Epithelial cell of proximal tubule (primary cell): Measurements from ENCODE around the gene SHLD1. TPM values are rescaled to one million over a fixed set of nuclear protein-coding genes. Genes with fewer than 3 reads are reported as not detected.

Source experiments
- DNase-seq: peaks from one replicate; pipeline ENCODE4 v3.0.0-alpha.2; 2011; ENCODE audit warnings: low read depth
- H3K4me3 ChIP-seq: 2 replicates; pipeline ENCODE4 v1.5.1; 2011; ENCODE audit warnings: low read depth, mild to moderate bottlenecking, low read length
- total RNA-seq: library from RNA; depleted of rRNA; stranded (reverse); fragments of >200 nt; gene quantifications from 2 replicates; pipeline ENCODE4 v1.2.3, GENCODE V29; 2015
- TF ChIP-seq, protein P1 (sequence below): conservative IDR thresholded peaks from 2 replicates; pipeline ENCODE4 v1.5.1; 2012; ENCODE audit warnings: low read depth, mild to moderate bottlenecking, low read length

The SHLD1 gene
- total RNA-seq, 1 donor from 2014 or later, result 1.3 TPM

DNA sequence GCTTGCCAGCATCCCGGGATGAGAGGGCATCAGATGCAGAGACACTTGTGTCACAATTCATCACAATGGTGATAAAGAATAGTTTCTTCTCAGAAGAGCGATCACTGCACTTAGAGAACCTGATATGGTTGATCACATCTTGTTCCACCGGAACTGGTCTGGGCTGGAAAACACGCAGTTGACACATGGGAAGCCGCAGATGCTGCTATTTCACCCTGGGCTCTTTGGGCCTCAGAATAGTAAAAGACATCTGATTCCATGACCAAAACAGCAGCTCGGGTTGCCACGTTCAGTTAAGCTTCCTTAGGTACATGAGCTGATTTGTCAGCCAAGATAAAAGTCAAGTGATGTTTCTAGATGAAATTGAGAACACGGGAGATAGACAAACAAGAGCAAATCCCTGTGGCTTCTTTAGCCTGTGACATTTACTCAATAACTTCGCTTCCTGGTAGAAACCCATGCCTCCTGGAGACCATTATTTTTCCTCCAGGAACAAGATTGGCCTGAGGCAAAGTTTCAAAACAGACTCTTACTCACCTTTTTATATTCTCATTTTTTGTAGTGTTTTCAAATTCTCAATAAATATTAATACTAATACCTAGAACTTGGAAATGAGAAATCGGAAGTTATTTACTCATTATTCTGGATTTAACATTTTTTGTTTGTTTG lies 140.7 kb downstream of the SHLD1 start:
- no peak for DNase-seq
- TF ChIP-seq, protein P1, sequence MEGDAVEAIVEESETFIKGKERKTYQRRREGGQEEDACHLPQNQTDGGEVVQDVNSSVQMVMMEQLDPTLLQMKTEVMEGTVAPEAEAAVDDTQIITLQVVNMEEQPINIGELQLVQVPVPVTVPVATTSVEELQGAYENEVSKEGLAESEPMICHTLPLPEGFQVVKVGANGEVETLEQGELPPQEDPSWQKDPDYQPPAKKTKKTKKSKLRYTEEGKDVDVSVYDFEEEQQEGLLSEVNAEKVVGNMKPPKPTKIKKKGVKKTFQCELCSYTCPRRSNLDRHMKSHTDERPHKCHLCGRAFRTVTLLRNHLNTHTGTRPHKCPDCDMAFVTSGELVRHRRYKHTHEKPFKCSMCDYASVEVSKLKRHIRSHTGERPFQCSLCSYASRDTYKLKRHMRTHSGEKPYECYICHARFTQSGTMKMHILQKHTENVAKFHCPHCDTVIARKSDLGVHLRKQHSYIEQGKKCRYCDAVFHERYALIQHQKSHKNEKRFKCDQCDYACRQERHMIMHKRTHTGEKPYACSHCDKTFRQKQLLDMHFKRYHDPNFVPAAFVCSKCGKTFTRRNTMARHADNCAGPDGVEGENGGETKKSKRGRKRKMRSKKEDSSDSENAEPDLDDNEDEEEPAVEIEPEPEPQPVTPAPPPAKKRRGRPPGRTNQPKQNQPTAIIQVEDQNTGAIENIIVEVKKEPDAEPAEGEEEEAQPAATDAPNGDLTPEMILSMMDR, result no peak

DNA sequence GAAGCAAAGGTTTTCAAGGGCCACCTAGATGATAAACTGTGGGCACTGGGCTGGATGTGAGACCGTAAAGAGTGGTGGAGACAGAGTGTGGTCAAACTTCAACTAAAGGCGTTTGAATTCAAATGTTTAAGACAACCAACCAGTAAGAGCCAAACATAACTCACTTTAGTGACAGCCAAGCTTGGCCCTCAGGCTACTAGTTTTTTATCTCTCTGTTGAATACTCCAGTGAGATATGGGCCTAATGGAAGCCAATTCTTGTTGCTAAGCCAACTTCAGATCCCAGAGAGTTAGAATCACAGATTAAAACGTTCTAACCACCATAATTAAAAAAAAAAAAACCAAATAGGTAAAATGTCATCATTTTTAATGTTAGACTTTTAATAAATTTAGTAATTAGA lies 142.9 kb downstream of the SHLD1 start:
- no peak for DNase-seq
- TF ChIP-seq, protein P1, result no peak

More for the DNA sequence above, 140.7 kb downstream of the SHLD1 start:
- no peak overlapping the region for H3K4me3 ChIP-seq

DNA sequence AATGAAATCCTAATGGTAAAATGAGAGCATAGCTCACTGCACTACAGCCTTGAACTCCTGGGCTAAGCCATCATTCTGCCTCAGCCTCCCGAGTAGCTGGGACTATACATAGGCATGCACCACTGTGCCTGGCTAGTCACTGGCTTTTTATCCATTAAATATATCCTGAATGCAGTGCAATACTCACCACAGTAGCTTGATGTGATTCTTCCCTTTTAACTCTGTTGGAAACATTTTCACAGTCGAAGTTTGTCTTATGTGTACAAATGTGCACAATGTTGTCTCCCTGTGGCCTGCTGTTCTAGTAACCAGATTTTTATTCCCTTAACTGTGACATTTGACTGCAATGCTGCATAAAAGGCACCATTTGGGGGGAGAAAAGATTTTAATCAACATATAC lies 143.4 kb downstream of the SHLD1 start:
- H3K4me3 ChIP-seq, result no peak overlapping the region
- TF ChIP-seq, protein P1, result no peak
- no peak for DNase-seq

More for the DNA sequence above, 142.9 kb downstream of the SHLD1 start:
- H3K4me3 ChIP-seq, result no peak overlapping the region

DNA sequence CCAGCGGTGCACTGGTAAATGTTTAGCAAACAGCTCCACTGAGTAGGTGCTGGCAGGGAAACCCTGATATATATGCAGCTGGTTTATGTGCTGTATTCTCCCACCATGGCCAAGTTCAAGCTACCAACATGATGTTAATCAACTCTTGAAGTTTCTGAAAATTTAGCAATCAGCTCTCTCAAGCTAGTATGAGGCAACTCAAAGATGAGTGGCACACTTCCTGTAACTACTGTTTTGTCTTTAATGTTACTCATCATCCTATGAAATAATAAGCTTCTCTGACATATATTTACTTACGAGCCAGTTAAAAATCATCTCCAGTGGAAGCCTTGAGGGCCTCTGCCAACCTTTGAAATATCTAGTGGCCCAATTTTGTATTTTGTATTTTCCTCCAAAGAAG lies 145.4 kb downstream of the SHLD1 start:
- TF ChIP-seq, protein P1, result no peak
- no peak overlapping the region for H3K4me3 ChIP-seq
- no peak for DNase-seq

DNA sequence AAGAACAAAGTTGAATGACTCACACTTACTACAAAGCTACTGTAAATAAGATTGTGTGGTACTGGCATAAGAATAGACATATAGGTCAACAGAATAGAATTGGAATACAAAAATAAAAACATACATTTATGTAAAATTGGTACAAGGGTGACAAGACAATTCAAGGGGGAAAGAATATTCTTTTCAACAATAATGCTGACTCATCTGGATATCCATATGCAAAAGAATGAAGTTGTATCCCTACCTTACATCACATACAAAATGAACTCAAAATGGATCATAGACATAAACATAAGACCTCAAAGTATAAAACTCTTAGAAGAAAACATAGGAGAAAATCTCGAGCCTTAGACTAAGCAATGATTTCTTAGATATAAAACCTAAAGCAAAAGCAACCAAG lies 149.2 kb downstream of the SHLD1 start:
- TF ChIP-seq, protein P1, result no peak
- DNase-seq, result no peak
- H3K4me3 ChIP-seq, result no peak overlapping the region

DNA sequence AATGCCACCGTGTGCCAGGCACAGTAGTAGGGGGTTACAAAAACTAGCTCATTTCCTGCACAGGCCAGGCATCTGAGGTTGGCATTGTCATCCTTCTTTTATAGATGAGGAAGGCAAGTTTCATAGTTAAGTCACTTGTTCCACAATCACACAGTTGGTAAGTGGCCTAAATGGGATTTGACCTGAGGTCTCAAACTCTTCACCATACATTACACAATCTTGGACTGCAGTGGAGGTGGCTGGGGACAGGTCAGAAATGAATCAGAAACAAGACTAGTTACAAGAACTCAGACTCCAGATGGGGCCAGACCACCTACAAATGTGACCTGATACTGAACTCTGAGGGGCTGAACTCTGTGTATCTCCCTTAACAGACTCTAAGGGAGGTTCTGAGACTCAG lies 150.7 kb downstream of the SHLD1 start:
- DNase-seq, result no peak
- TF ChIP-seq, protein P1, result no peak
- no peak overlapping the region for H3K4me3 ChIP-seq

DNA sequence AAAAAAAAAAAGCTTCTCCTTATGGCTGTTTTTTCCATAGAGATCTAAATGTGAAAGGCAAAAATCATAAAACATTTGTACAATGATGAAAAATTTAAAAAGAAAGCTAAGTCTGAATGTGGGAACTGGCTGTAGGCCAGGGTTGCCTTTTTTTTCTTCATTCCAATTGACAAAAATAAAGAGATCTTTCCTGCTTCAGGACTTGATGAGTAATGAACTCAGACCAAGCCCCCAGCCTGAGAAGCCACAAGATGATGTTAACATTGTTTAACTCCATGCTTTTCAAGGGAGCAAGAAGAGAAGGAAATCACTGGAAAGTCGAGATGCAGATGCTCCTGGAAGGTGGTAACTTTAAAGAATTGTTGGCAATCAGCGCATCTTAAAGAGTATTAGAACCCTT lies 158.8 kb downstream of the SHLD1 start:
- TF ChIP-seq, protein P1, result no peak
- no peak for DNase-seq
- no peak overlapping the region for H3K4me3 ChIP-seq
